ENCODE data around the gene SLC25A41.

The SLC25A41 gene

GRCh38 chr19:6470173-6470572 lies 36.6 kb upstream of the SLC25A41 start:
- peaks cover 30% of the 10 kb centered on the region for H3K36me3 Mint-ChIP-seq (ENCODE audit: low read depth)
- no peaks in the 10 kb centered on the region for H3K9me3 Mint-ChIP-seq
- H3K27ac Mint-ChIP-seq = no peak overlapping the region
- no peak overlapping the region for H3K4me3 Mint-ChIP-seq
- no peaks in the 10 kb centered on the region for H3K27me3 Mint-ChIP-seq (ENCODE audit: low read depth)
- H3K4me1 Mint-ChIP-seq (ENCODE audit: low read depth) = no peaks in the 10 kb centered on the region
- no peak for DNase-seq (ENCODE audit: low spot score)

- no peak for DNase-seq (ENCODE audit: low spot score)
- Mint-ChIP-seq H3K4me1 (ENCODE audit: low read depth) (no peaks in the 10 kb centered on the region), H3K27me3 (ENCODE audit: low read depth) (peaks cover 3% of the 10 kb centered on the region), H3K4me3 (no peak overlapping the region), H3K27ac (no peak overlapping the region), H3K9me3 (no peaks in the 10 kb centered on the region), H3K36me3 (ENCODE audit: low read depth) (peaks cover 23% of the 10 kb centered on the region)
Measured at GRCh38 chr19:6467384-6467783, 33.8 kb upstream of the SLC25A41 start.

GRCh38 chr19:6466526-6467248 lies 33.1 kb upstream of the SLC25A41 start:
- no peak overlapping the region for H3K4me3 Mint-ChIP-seq
- H3K27ac Mint-ChIP-seq = no peak overlapping the region
- peaks cover 3% of the 10 kb centered on the region for H3K27me3 Mint-ChIP-seq (ENCODE audit: low read depth)
- no peaks in the 10 kb centered on the region for H3K4me1 Mint-ChIP-seq (ENCODE audit: low read depth)
- peaks cover 23% of the 10 kb centered on the region for H3K36me3 Mint-ChIP-seq (ENCODE audit: low read depth)
- no peaks in the 10 kb centered on the region for H3K9me3 Mint-ChIP-seq
- no peak for DNase-seq (ENCODE audit: low spot score)

- H3K9me3 Mint-ChIP-seq = no peaks in the 10 kb centered on the region
- no peak overlapping the region for H3K4me3 Mint-ChIP-seq
- peaks cover 19% of the 10 kb centered on the region for H3K36me3 Mint-ChIP-seq (ENCODE audit: low read depth)
- no peaks in the 10 kb centered on the region for H3K4me1 Mint-ChIP-seq (ENCODE audit: low read depth)
- no peak overlapping the region for H3K27ac Mint-ChIP-seq
- peaks cover 3% of the 10 kb centered on the region for H3K27me3 Mint-ChIP-seq (ENCODE audit: low read depth)
- no peak for DNase-seq (ENCODE audit: low spot score)
Measured at GRCh38 chr19:6465663-6466062, 32.1 kb upstream of the SLC25A41 start.

GRCh38 chr19:6465006-6465405 lies 31.4 kb upstream of the SLC25A41 start:
- Mint-ChIP-seq H3K27ac (no peak overlapping the region), H3K4me3 (no peak overlapping the region), H3K36me3 (ENCODE audit: low read depth) (peaks cover 15% of the 10 kb centered on the region), H3K4me1 (ENCODE audit: low read depth) (peaks cover 4% of the 10 kb centered on the region), H3K27me3 (ENCODE audit: low read depth) (peaks cover 3% of the 10 kb centered on the region), H3K9me3 (no peaks in the 10 kb centered on the region)
- DNase-seq (ENCODE audit: low spot score) = no peak

- H3K9me3 Mint-ChIP-seq = no peaks in the 10 kb centered on the region
- H3K27ac Mint-ChIP-seq = no peak within 1 kb of the TSS
- H3K27me3 Mint-ChIP-seq (ENCODE audit: low read depth) = peaks cover 3% of the 10 kb centered on the region
- no peak for DNase-seq (ENCODE audit: low spot score)
- no peak within 1 kb of the TSS for H3K4me3 Mint-ChIP-seq
- peaks cover 5% of the 10 kb centered on the region for H3K4me1 Mint-ChIP-seq (ENCODE audit: low read depth)
- peaks cover 11% of the 10 kb centered on the region for H3K36me3 Mint-ChIP-seq (ENCODE audit: low read depth)
Measured at GRCh38 chr19:6464070-6464873, 30.7 kb upstream of the SLC25A41 start, which contains the start of gene CRB3. CRB3 (plus strand) TSS chr19:6464271; CDS start chr19:6464702, 431 bp downstream.

GRCh38 chr19:6460099-6460884 lies 26.7 kb upstream of the SLC25A41 start:
- Mint-ChIP-seq H3K9me3 (peaks cover 3% of the 10 kb centered on the region), H3K36me3 (ENCODE audit: low read depth) (peaks cover 12% of the 10 kb centered on the region), H3K27ac (peak overlapping the region; percentile 76), H3K4me3 (peak overlapping the region; percentile 91), H3K4me1 (ENCODE audit: low read depth) (peaks cover 11% of the 10 kb centered on the region), H3K27me3 (ENCODE audit: low read depth) (peaks cover 3% of the 10 kb centered on the region)
- DNase-seq (ENCODE audit: low spot score) = peak; percentile 97

- peak; percentile 57 for DNase-seq (ENCODE audit: low spot score)
- Mint-ChIP-seq H3K36me3 (ENCODE audit: low read depth) (peaks cover 20% of the 10 kb centered on the region), H3K27me3 (ENCODE audit: low read depth) (no peaks in the 10 kb centered on the region), H3K9me3 (peaks cover 10% of the 10 kb centered on the region), H3K4me1 (ENCODE audit: low read depth) (peaks cover 11% of the 10 kb centered on the region), H3K27ac (peak within 1 kb of the TSS; percentile 81), H3K4me3 (peak within 1 kb of the TSS; percentile 91)
Measured at GRCh38 chr19:6459262-6460098, 25.9 kb upstream of the SLC25A41 start, which contains the start of gene SLC25A23. SLC25A23 (minus strand) TSS chr19:6459792; CDS start chr19:6459628, 164 bp downstream.

- Mint-ChIP-seq H3K4me1 (ENCODE audit: low read depth) (peaks cover 11% of the 10 kb centered on the region), H3K9me3 (peaks cover 14% of the 10 kb centered on the region), H3K27me3 (ENCODE audit: low read depth) (no peaks in the 10 kb centered on the region), H3K27ac (peak overlapping the region; percentile 81), H3K36me3 (ENCODE audit: low read depth) (peaks cover 25% of the 10 kb centered on the region), H3K4me3 (peak overlapping the region; percentile 89)
- DNase-seq (ENCODE audit: low spot score) = no peak
Measured at GRCh38 chr19:6458695-6459261, 25.2 kb upstream of the SLC25A41 start.

GRCh38 chr19:6457958-6458694 lies 24.6 kb upstream of the SLC25A41 start:
- H3K27me3 Mint-ChIP-seq (ENCODE audit: low read depth) = no peaks in the 10 kb centered on the region
- peaks cover 29% of the 10 kb centered on the region for H3K36me3 Mint-ChIP-seq (ENCODE audit: low read depth)
- DNase-seq (ENCODE audit: low spot score) = no peak
- peaks cover 11% of the 10 kb centered on the region for H3K4me1 Mint-ChIP-seq (ENCODE audit: low read depth)
- peak overlapping the region; percentile 15 for H3K27ac Mint-ChIP-seq
- H3K4me3 Mint-ChIP-seq = peak overlapping the region; percentile 89
- H3K9me3 Mint-ChIP-seq = peaks cover 18% of the 10 kb centered on the region

GRCh38 chr19:6455924-6456323 lies 22.4 kb upstream of the SLC25A41 start:
- peaks cover 18% of the 10 kb centered on the region for H3K9me3 Mint-ChIP-seq
- no peak overlapping the region for H3K27ac Mint-ChIP-seq
- H3K27me3 Mint-ChIP-seq (ENCODE audit: low read depth) = no peaks in the 10 kb centered on the region
- no peak overlapping the region for H3K4me3 Mint-ChIP-seq
- H3K4me1 Mint-ChIP-seq (ENCODE audit: low read depth) = peaks cover 11% of the 10 kb centered on the region
- H3K36me3 Mint-ChIP-seq (ENCODE audit: low read depth) = peaks cover 40% of the 10 kb centered on the region
- DNase-seq (ENCODE audit: low spot score) = no peak

GRCh38 chr19:6453951-6454565 lies 20.5 kb upstream of the SLC25A41 start:
- peaks cover 44% of the 10 kb centered on the region for H3K36me3 Mint-ChIP-seq (ENCODE audit: low read depth)
- H3K27ac Mint-ChIP-seq = no peak overlapping the region
- peaks cover 18% of the 10 kb centered on the region for H3K9me3 Mint-ChIP-seq
- peaks cover 6% of the 10 kb centered on the region for H3K4me1 Mint-ChIP-seq (ENCODE audit: low read depth)
- no peaks in the 10 kb centered on the region for H3K27me3 Mint-ChIP-seq (ENCODE audit: low read depth)
- no peak for DNase-seq (ENCODE audit: low spot score)
- no peak overlapping the region for H3K4me3 Mint-ChIP-seq
